ENCODE data around the gene TRIM10. TPM values are rescaled to one million over a fixed set of nuclear protein-coding genes. Genes with fewer than 3 reads are reported as not detected.

Gene TRIM10
- total and polyA plus RNA-seq, 10 of the 15 experiments (the other 5 are each of a cell fraction or from before 2014, with no cell fraction given), result 0.01 TPM; not detected in 9

DNA sequence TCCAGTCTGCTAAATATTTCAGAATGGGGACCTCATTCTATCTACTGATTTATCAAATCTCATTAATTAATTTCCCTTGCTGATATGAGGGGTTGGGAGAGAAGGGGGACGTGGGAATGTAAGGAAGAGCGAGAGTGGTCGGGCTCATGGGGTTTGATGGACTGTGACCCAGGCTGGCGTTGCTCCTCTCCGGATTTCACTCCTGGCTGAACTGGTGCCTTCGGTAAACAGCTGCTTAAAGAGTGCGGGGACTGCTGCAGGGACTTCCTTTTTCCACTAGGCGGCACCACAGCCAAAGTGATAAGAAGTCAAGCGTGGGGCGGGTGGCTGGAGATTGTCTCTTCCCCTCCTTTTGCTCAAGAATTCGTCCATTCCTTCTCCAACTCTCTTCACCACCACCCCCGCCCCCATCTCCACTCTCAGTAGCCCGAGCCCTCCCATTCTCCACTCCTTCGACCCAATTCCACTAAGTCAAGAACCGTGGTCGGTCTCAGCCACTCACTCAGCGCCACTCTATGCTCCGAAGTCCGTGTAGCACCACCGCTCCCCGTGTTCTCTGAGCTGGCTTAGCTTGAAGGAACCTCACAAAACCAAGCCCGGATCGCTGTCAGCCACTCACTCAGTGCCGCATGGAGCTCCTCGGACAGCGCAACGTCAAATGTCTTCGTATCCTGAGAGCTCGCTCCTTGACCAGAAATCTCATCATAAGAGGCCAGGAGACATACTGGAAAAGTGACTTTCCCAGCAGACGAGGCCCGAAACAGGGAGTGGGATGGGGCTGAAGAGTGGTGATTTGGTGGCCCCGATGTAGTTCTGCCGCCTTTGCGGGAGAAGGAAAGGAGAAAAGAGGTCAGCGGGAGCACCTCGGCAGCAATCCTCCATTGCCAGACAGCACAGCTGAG, 57.8 kb downstream of the TRIM10 start:
- DNase-seq (ENCODE audit: low read depth, low spot score), result peak; percentile 24
- no peaks in the 10 kb centered on the region for H3K9me3 ChIP-seq (replicated peaks; ENCODE audit: control insufficient read depth, insufficient read depth, low read length)
- peak overlapping the region; percentile 86 for H2AFZ ChIP-seq (ENCODE audit: control insufficient read depth, low read depth, low read length)
- ChIA-PET SMC1A (ENCODE audit: uncharacterized antibody, unreplicated experiment) (interaction anchor here (0.8 to 16.6 kb wide), 25 partner anchors 9 to 455 kb away, joined by 3 to 647 read pairs (median 4); partner anchors contain the start of genes POLR1H, TRIM26, TRIM31 and TRIM40), RAD21 (ENCODE audit: unreplicated experiment) (interaction anchor here (0.6 to 9.0 kb wide), 27 partner anchors 9 to 294 kb away, joined by 3 to 333 read pairs (median 5); partner anchors contain the start of genes POLR1H, PPP1R11, TRIM26 and TRIM31), POLR2A (interaction anchor here (1.5 to 5.0 kb wide), 4 partner anchors 9 to 28 kb away, joined by 6 to 54 read pairs (median 24); partner anchors contain the start of gene TRIM31), CTCF (interaction anchor here (0.6 to 6.6 kb wide), 41 partner anchors 10 to 449 kb away, joined by 3 to 561 read pairs (median 4); partner anchors contain the start of genes POLR1H, PPP1R11, TRIM10 and TRIM31)
- peak overlapping the region; percentile 34; the same call in 1 of the 2 replicates for H3K9ac ChIP-seq (ENCODE audit: control insufficient read depth, insufficient read depth, low read length)
- BruUV-seq (replicated peaks), result no TSS peak
- peak overlapping the region; percentile 94 for H3K4me2 ChIP-seq (ENCODE audit: control insufficient read depth, insufficient read depth)
- no peaks in the 10 kb centered on the region for H3K79me2 ChIP-seq (ENCODE audit: control insufficient read depth, insufficient read depth, low read length)
- peak; percentile 95 for FAIRE-seq
- H3K4me3 ChIP-seq, result peak overlapping the region; percentile 53; the same call in 1 of the 2 replicates
- H3K27me3 ChIP-seq (replicated peaks in 1 of 2; ENCODE audit: control insufficient read depth in 2 of 2, insufficient read depth in 2 of 2, low read length in 1 of 2), result peaks cover 12 to 27% of the 10 kb centered on the region in 2 experiments
- no peak overlapping the region for H3K27ac ChIP-seq (ENCODE audit: control insufficient read depth, insufficient read depth)
- WGBS (ENCODE audit: insufficient coverage, insufficient replicate concordance, low lambda C conversion rate, missing lambda C conversion rate), result 9% methylated on average over 36 of the region's 36 CpGs
- peak; percentile 88 for ATAC-seq
- in situ Hi-C loops (cut with MboI), result no loop called here
- no peaks in the 10 kb centered on the region for H4K20me1 ChIP-seq (ENCODE audit: control insufficient read depth, insufficient read depth)
- intact Hi-C loops (cut with micrococcal nuclease; ENCODE audit: unreplicated experiment), result loop anchor here (1.0 kb wide), 2 partner anchors 28 to 67 kb away; no protein-coding TSS in a partner anchor
- H3K36me3 ChIP-seq (ENCODE audit: control insufficient read depth in 2 of 2, insufficient read depth in 2 of 2, low read length in 1 of 2), result no peaks in the 10 kb centered on the region
- peaks cover 19% of the 10 kb centered on the region for H3K4me1 ChIP-seq (ENCODE audit: control insufficient read depth, insufficient read depth, low read length)
- TF ChIP-seq NFXL1 (IDR thresholded peaks at IDR 0.05; ENCODE audit: borderline replicate concordance) (peak; percentile 58), NBN (IDR thresholded peaks at IDR 0.05) (peak; percentile 88), RELA (IDR thresholded peaks at IDR 0.05; ENCODE audit: borderline replicate concordance, partially characterized antibody) (peak; percentile 29), MTA2 (IDR thresholded peaks at IDR 0.05; ENCODE audit: low read depth) (peak; percentile 43; the same call in 1 of the 2 replicates), MXI1 (IDR thresholded peaks at IDR 0.05; ENCODE audit: low read depth, low read length) (peak; percentile 29; the same call in 1 of the 2 replicates), TCF12 (IDR thresholded peaks at IDR 0.05; ENCODE audit: low read depth, low read length) (peak; percentile 71; the same call in 1 of the 2 replicates), RAD21 (IDR thresholded peaks at IDR 0.05; ENCODE audit: insufficient read depth, low read depth, low read length) (peak; percentile 96), IKZF2 (IDR thresholded peaks at IDR 0.05) (peak in 1 of 2 experiments; percentile 12; a peak in 1 of 4 replicates), CREB1 (IDR thresholded peaks at IDR 0.05; ENCODE audit: low read depth) (0 out of 2 replicates have a peak, but pooled peaks have one; percentile 14), HDGF (IDR thresholded peaks at IDR 0.05) (peak; percentile 23; the same call in 1 of the 2 replicates)
- TF ChIP-seq, protein P1, sequence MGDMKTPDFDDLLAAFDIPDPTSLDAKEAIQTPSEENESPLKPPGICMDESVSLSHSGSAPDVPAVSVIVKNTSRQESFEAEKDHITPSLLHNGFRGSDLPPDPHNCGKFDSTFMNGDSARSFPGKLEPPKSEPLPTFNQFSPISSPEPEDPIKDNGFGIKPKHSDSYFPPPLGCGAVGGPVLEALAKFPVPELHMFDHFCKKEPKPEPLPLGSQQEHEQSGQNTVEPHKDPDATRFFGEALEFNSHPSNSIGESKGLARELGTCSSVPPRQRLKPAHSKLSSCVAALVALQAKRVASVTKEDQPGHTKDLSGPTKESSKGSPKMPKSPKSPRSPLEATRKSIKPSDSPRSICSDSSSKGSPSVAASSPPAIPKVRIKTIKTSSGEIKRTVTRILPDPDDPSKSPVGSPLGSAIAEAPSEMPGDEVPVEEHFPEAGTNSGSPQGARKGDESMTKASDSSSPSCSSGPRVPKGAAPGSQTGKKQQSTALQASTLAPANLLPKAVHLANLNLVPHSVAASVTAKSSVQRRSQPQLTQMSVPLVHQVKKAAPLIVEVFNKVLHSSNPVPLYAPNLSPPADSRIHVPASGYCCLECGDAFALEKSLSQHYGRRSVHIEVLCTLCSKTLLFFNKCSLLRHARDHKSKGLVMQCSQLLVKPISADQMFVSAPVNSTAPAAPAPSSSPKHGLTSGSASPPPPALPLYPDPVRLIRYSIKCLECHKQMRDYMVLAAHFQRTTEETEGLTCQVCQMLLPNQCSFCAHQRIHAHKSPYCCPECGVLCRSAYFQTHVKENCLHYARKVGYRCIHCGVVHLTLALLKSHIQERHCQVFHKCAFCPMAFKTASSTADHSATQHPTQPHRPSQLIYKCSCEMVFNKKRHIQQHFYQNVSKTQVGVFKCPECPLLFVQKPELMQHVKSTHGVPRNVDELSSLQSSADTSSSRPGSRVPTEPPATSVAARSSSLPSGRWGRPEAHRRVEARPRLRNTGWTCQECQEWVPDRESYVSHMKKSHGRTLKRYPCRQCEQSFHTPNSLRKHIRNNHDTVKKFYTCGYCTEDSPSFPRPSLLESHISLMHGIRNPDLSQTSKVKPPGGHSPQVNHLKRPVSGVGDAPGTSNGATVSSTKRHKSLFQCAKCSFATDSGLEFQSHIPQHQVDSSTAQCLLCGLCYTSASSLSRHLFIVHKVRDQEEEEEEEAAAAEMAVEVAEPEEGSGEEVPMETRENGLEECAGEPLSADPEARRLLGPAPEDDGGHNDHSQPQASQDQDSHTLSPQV (IDR thresholded peaks at IDR 0.05), result no peak; the same call in 1 of the 2 replicates
- TF ChIP-seq, protein P2, sequence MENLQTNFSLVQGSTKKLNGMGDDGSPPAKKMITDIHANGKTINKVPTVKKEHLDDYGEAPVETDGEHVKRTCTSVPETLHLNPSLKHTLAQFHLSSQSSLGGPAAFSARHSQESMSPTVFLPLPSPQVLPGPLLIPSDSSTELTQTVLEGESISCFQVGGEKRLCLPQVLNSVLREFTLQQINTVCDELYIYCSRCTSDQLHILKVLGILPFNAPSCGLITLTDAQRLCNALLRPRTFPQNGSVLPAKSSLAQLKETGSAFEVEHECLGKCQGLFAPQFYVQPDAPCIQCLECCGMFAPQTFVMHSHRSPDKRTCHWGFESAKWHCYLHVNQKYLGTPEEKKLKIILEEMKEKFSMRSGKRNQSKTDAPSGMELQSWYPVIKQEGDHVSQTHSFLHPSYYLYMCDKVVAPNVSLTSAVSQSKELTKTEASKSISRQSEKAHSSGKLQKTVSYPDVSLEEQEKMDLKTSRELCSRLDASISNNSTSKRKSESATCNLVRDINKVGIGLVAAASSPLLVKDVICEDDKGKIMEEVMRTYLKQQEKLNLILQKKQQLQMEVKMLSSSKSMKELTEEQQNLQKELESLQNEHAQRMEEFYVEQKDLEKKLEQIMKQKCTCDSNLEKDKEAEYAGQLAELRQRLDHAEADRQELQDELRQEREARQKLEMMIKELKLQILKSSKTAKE (IDR thresholded peaks at IDR 0.05; ENCODE audit: low read depth, poor library complexity, severe bottlenecking), result peak; percentile 43
- TF ChIP-seq, protein P3, sequence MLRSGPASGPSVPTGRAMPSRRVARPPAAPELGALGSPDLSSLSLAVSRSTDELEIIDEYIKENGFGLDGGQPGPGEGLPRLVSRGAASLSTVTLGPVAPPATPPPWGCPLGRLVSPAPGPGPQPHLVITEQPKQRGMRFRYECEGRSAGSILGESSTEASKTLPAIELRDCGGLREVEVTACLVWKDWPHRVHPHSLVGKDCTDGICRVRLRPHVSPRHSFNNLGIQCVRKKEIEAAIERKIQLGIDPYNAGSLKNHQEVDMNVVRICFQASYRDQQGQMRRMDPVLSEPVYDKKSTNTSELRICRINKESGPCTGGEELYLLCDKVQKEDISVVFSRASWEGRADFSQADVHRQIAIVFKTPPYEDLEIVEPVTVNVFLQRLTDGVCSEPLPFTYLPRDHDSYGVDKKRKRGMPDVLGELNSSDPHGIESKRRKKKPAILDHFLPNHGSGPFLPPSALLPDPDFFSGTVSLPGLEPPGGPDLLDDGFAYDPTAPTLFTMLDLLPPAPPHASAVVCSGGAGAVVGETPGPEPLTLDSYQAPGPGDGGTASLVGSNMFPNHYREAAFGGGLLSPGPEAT (IDR thresholded peaks at IDR 0.05; ENCODE audit: low read depth), result 0 out of 2 replicates have a peak, but pooled peaks have one; percentile 8
